H9 (cell line): ENCODE results near the gene GPR34. TPM values are rescaled to one million over a fixed set of nuclear protein-coding genes. Genes with fewer than 3 reads are reported as not detected.

Experiments
- DNase-seq: peaks from one replicate; pipeline ENCODE4 v3.0.0-alpha.2; 2017
- H2AFZ ChIP-seq: one replicate; pipeline ENCODE4 v1.6.1; 2013; ENCODE audit warnings: mild to moderate bottlenecking, low read length, control low read depth, moderate library complexity
- H2AK5ac ChIP-seq: 2 replicates; pipeline ENCODE4 v1.6.1; 2013; ENCODE audit warnings: low read length, control low read depth, mixed read lengths; ENCODE audit not compliant: insufficient read length
- H2BK120ac ChIP-seq: one replicate; pipeline ENCODE4 v1.6.1; 2013; ENCODE audit warnings: low read depth, mild to moderate bottlenecking, low read length, control low read depth, inconsistent platforms; ENCODE audit not compliant: poor library complexity, severe bottlenecking
- H2BK12ac ChIP-seq: 2 replicates; pipeline ENCODE4 v1.6.1; 2013; ENCODE audit warnings: low read length, control low read depth, mixed read lengths, low read depth; ENCODE audit not compliant: insufficient read length
- H2BK15ac ChIP-seq: 2 replicates; pipeline ENCODE4 v1.6.1; 2013; ENCODE audit warnings: low read depth, low read length, control low read depth
- H2BK20ac ChIP-seq: one replicate; pipeline ENCODE4 v1.6.1; 2013; ENCODE audit warnings: low read depth, mild to moderate bottlenecking, low read length, control low read depth, inconsistent platforms; ENCODE audit not compliant: poor library complexity, severe bottlenecking
- H2BK5ac ChIP-seq: 2 replicates; pipeline ENCODE4 v1.6.1; 2013; ENCODE audit warnings: low read length, control low read depth, mixed read lengths; ENCODE audit not compliant: insufficient read length
- H3K14ac ChIP-seq: 2 replicates; pipeline ENCODE4 v1.6.1; 2013; ENCODE audit warnings: low read length, control low read depth; ENCODE audit not compliant: insufficient read depth
- H3K18ac ChIP-seq: 2 replicates; pipeline ENCODE4 v1.6.1; 2013; ENCODE audit warnings: low read depth, mild to moderate bottlenecking, mixed read lengths, low read length, control low read depth; ENCODE audit not compliant: insufficient read length
- H3K23ac ChIP-seq: 2 replicates; pipeline ENCODE4 v1.6.1; 2013; ENCODE audit warnings: low read length, control low read depth, mixed read lengths, low read depth; ENCODE audit not compliant: insufficient read length
- H3K23me2 ChIP-seq: 2 replicates; pipeline ENCODE4 v1.6.1; 2013; ENCODE audit warnings: low read depth, mild to moderate bottlenecking, mixed read lengths, low read length, control low read depth; ENCODE audit not compliant: insufficient read length, poor library complexity, severe bottlenecking
- H3K27ac ChIP-seq: 2 replicates; pipeline ENCODE4 v1.5.1; 2013; ENCODE audit warnings: low read length, control low read depth, mixed read lengths, low read depth; ENCODE audit not compliant: insufficient read length
- H3K27me3 ChIP-seq: 2 replicates; pipeline ENCODE4 v1.6.1; 2013; ENCODE audit warnings: low read length, control low read depth, inconsistent platforms; ENCODE audit not compliant: insufficient read depth
- H3K4ac ChIP-seq: 2 replicates; pipeline ENCODE4 v1.6.1; 2013; ENCODE audit warnings: low read depth, mild to moderate bottlenecking, control low read depth, inconsistent platforms, low read length, moderate library complexity
- H3K4me1 ChIP-seq: 2 replicates; pipeline ENCODE4 v1.6.1; 2013; ENCODE audit warnings: low read length, control low read depth, inconsistent platforms; ENCODE audit not compliant: insufficient read depth
- H3K4me2 ChIP-seq: 2 replicates; pipeline ENCODE4 v1.6.1; 2013; ENCODE audit warnings: low read length, control low read depth, mixed read lengths; ENCODE audit not compliant: insufficient read length, insufficient read depth
- H3K56ac ChIP-seq: 2 replicates; pipeline ENCODE4 v1.6.1; 2013; ENCODE audit warnings: low read depth, mild to moderate bottlenecking, mixed read lengths, low read length, control low read depth; ENCODE audit not compliant: insufficient read length
- H3K79me1 ChIP-seq: 2 replicates; pipeline ENCODE4 v1.6.1; 2013; ENCODE audit warnings: low read depth, mild to moderate bottlenecking, moderate library complexity, low read length, control low read depth, inconsistent platforms; ENCODE audit not compliant: insufficient read depth, poor library complexity, severe bottlenecking
- H3K79me2 ChIP-seq: 2 replicates; pipeline ENCODE4 v1.6.1; 2013; ENCODE audit warnings: low read length, control low read depth, inconsistent platforms; ENCODE audit not compliant: insufficient read depth
- H3K9ac ChIP-seq: 2 replicates; pipeline ENCODE4 v1.6.1; 2013; ENCODE audit warnings: low read length, control low read depth, mixed read lengths; ENCODE audit not compliant: insufficient read length; ENCODE audit errors: extremely low read depth
- H3K9me3 ChIP-seq: one replicate; pipeline ENCODE4 v1.6.1; 2013; ENCODE audit warnings: low read depth, low read length, inconsistent platforms; ENCODE audit not compliant: control insufficient read depth
- H3T11ph ChIP-seq: one replicate; pipeline ENCODE4 v1.6.1; 2013; ENCODE audit warnings: mild to moderate bottlenecking, low read length, control low read depth, inconsistent platforms
- H4K20me1 ChIP-seq: one replicate; pipeline ENCODE4 v1.6.1; 2013; ENCODE audit not compliant: control insufficient read depth, insufficient read length, insufficient read depth
- H4K5ac ChIP-seq: 2 replicates; pipeline ENCODE4 v1.6.1; 2013; ENCODE audit warnings: low read depth, mild to moderate bottlenecking, mixed read lengths, low read length, control low read depth; ENCODE audit not compliant: insufficient read length
- H4K8ac ChIP-seq: replicated peaks from 2 replicates; pipeline ENCODE4 v1.6.1; 2013; ENCODE audit warnings: low read length, control low read depth, mixed read lengths, low read depth; ENCODE audit not compliant: insufficient read length
- H4K91ac ChIP-seq: 2 replicates; pipeline ENCODE4 v1.6.1; 2013; ENCODE audit warnings: low read depth, mild to moderate bottlenecking, moderate library complexity, mixed read lengths, low read length, control low read depth; ENCODE audit not compliant: insufficient read length
- H3K27ac Mint-ChIP-seq, 3 experiments: 2 replicates in 2 of 3; 3 replicates in 1 of 3; pipeline ENCODE4 v1.8.0; 2020 to 2021; ENCODE audit warnings: mixed read lengths in 3 of 3, mild to moderate bottlenecking in 1 of 3, moderate library complexity in 1 of 3
- H3K27me3 Mint-ChIP-seq: 2 replicates; pipeline ENCODE4 v1.8.0; 2021; ENCODE audit warnings: low read depth, mild to moderate bottlenecking, moderate library complexity, mixed read lengths
- H3K36me3 Mint-ChIP-seq, 3 experiments: 2 replicates in 2 of 3; 3 replicates in 1 of 3; pipeline ENCODE4 v1.8.0; 2020 to 2021; ENCODE audit warnings: low read depth in 3 of 3, mixed read lengths in 3 of 3; ENCODE audit not compliant: insufficient read depth in 1 of 3
- H3K4me1 Mint-ChIP-seq, 2 experiments: 2 replicates each; pipeline ENCODE4 v1.8.0; 2020; ENCODE audit warnings: mixed read lengths in 2 of 2
- H3K4me3 Mint-ChIP-seq, 2 experiments: 2 replicates in 1 of 2; 3 replicates in 1 of 2; pipeline ENCODE4 v1.8.0; 2020 to 2021; ENCODE audit warnings: mild to moderate bottlenecking in 2 of 2, mixed read lengths in 2 of 2, moderate library complexity in 1 of 2
- H3K9me3 Mint-ChIP-seq, 2 experiments: 2 replicates in 1 of 2; 3 replicates in 1 of 2; pipeline ENCODE4 v1.8.0; 2020; ENCODE audit warnings: mild to moderate bottlenecking in 2 of 2, mixed read lengths in 2 of 2, moderate library complexity in 1 of 2
- CTCF ChIP-seq: fragments of 200-600 bp; sonication (generic); conservative IDR thresholded peaks from 3 replicates; pipeline ENCODE4 v1.8.0; 2021; ENCODE audit warnings: antibody characterized with exemption, mild to moderate bottlenecking
- WGBS: extraction: QIAGEN DNeasy Blood & Tissue Kit; methylation state at CpG from one replicate; pipeline ENCODE4 v1.1.7; 2013; ENCODE audit warnings: missing lambda C conversion rate, low lambda C conversion rate, mixed read lengths; ENCODE audit not compliant: insufficient read length; ENCODE audit errors: extremely low coverage; 5-methylcytosine and 5-hydroxymethylcytosine counted together
- total RNA-seq: library from RNA; stranded (reverse); gene quantifications from 2 replicates; pipeline ENCODE4 v1.2.1, GENCODE V29; 2021

Gene GPR34
- total RNA-seq, 1 experiment from 2014 or later, result not detected

DNA sequence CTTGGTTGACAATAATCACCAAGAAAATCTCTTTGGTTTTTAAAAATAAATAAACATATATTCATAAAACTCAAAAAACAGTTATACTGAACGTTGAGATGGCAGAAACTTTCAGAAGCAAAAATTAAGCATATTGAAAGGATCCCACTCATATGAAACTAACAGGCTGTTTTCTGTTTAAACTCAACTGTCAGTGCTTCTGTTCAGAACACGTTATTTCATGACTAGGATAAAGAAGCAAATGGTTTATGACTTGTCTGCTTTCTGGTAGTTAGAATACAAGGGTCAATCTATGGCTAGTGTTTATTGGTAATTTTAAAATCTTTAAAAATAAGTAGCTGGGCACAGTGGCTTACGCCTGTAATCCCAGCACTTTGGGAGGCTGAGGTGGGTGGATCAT, 39.4 kb downstream of the GPR34 start:
- Histone ChIP-seq H3K23me2 (no peaks in the 10 kb centered on the region), H3K79me1 (no peaks in the 10 kb centered on the region), H3K4me2 (no peak overlapping the region), H3K4ac (no peak overlapping the region), H3K9me3 (no peaks in the 10 kb centered on the region), H2BK15ac (no peak overlapping the region), H4K8ac (no peak overlapping the region), H2BK120ac (no peak overlapping the region), H2AK5ac (no peak overlapping the region), H3K23ac (no peak overlapping the region), H4K5ac (no peak overlapping the region), H4K20me1 (no peaks in the 10 kb centered on the region), H2BK5ac (no peak overlapping the region), H2BK12ac (no peak overlapping the region), H3K27me3 (no peaks in the 10 kb centered on the region), H3K18ac (no peak overlapping the region), H3K79me2 (no peaks in the 10 kb centered on the region), H3K9ac (no peak overlapping the region), H3K27ac (no peak overlapping the region), H3K56ac (no peak overlapping the region), H2BK20ac (no peak overlapping the region), H3K4me1 (no peaks in the 10 kb centered on the region), H3K14ac (no peak overlapping the region), H2AFZ (no peak overlapping the region), H3T11ph (no peak overlapping the region), H4K91ac (no peak overlapping the region)
- Mint-ChIP-seq H3K4me3 (no peak overlapping the region), H3K27ac (no peak overlapping the region), H3K36me3 (peaks cover 0 to 2% (median 0%) of the 10 kb centered on the region in 3 experiments; a peak in 1 of 7 replicates), H3K9me3 (peaks cover 29 to 31% of the 10 kb centered on the region in 2 experiments; a peak in 4 of 5 replicates), H3K4me1 (peaks cover 6 to 7% of the 10 kb centered on the region in 2 experiments; a peak in 3 of 4 replicates), H3K27me3 (no peaks in the 10 kb centered on the region)
- TF ChIP-seq CTCF, result no peak
- WGBS, result no CpG with 5 or more reads among the region's 3 CpGs
- DNase-seq, result no peak
